Fibroblast of peridontal ligament (primary cell): ENCODE results near the gene TRAPPC3.
"Not testable (repeated sequence)": the region's sequence is repeated elsewhere in the genome, so short reads cannot be mapped to it uniquely, and the experiment has no call there.

Source experiments
- DNase-seq: peaks from one replicate; pipeline ENCODE4 v3.0.0-alpha.2; 2010; ENCODE audit errors: extremely low read depth

TRAPPC3 gene

GRCh38 chr1:36166938-36167905 lies 17.9 kb upstream of the TRAPPC3 start:
- DNase-seq, result peak; percentile 77

- no peak for DNase-seq
These were observed 16.9 kb upstream of the TRAPPC3 start for GRCh38 chr1:36166136-36166535.

- no peak for DNase-seq
These were observed 15.9 kb upstream of the TRAPPC3 start for GRCh38 chr1:36165145-36165544.

- no peak for DNase-seq
These were observed 15.1 kb upstream of the TRAPPC3 start for GRCh38 chr1:36164361-36164760.

- DNase-seq, result no peak
These were observed 14.1 kb upstream of the TRAPPC3 start for GRCh38 chr1:36163426-36163825.

DNA sequence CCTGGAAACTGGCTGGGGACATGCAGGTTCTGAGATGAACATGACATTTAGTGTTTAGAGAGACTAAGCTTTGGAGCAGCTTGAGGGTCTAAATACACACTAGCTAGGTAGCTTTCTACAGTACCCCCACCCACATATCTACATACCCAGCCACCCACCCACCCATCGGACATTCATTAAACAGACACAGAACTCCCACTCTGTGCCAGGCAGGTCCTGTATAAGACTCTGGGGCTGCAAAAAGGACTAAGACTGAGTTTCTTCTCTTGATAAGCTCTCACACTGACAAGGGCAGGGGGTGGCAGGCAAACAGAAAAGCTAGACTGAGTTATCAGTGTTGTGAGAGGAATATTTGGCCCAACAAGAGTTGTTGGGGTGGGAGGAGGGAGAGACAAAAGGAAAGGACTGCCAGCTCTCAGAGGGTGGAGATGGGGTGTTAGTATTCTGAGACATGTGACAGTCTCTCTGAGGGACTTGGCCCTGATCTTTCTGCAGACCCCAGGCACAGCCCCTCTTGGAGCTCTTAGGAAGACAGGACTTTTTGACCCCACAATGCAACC lies 13.5 kb upstream of the TRAPPC3 start:
- DNase-seq, result no peak

GRCh38 chr1:36161641-36162531 lies 12.6 kb upstream of the TRAPPC3 start:
- no peak for DNase-seq

DNA sequence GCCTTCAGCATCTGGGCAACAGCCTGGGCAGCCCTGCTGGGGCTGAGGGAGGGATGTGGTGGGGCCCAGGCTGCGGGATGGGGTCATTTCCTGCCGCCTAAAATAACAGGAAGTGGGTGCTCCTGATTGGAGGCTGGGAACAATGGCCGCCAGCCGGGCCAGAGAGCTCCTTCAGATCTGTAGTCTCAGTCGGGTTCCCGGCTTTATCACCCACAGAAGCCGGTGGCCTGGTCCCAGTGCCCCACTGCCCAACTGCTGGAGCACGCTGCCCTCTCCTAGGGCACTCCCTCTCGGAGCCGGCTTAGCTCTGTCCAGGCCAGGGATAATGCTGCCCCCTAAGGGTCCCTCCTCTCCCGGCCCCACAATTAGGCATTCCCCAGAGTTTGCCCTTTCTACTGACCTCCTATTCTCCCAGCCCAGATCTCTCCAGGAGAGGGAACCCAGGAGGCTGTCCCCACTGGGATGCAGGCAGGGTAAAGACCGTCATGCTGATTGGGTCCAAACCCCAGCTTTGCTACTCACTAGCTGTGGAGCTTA lies 11.7 kb upstream of the TRAPPC3 start:
- DNase-seq, result peak; percentile 61

- DNase-seq, result no peak
These were observed 11.2 kb upstream of the TRAPPC3 start for GRCh38 chr1:36160388-36160948.

GRCh38 chr1:36159614-36160387 lies 10.5 kb upstream of the TRAPPC3 start:
- no peak for DNase-seq

DNA sequence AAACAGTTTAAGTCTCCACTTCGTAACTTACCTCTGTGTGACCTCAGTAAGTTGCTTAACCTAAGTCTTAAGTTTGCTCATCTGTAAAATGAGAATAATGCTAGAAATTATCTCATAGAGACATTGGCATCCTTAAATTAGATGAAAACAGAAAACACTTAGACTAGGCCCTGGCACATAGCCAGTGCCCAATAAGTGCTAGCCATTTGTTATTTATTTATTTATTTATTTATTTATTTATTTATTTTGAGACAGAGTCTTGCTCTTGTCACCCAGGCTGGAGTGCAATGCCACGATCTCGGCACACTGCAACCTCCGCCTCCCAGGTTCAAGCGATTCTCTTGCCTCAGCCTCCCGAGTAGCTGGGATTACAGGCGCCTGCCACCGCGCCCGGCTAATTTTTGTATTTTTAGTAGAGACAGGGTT lies 9.6 kb upstream of the TRAPPC3 start:
- not testable (repeated sequence) for DNase-seq

DNA sequence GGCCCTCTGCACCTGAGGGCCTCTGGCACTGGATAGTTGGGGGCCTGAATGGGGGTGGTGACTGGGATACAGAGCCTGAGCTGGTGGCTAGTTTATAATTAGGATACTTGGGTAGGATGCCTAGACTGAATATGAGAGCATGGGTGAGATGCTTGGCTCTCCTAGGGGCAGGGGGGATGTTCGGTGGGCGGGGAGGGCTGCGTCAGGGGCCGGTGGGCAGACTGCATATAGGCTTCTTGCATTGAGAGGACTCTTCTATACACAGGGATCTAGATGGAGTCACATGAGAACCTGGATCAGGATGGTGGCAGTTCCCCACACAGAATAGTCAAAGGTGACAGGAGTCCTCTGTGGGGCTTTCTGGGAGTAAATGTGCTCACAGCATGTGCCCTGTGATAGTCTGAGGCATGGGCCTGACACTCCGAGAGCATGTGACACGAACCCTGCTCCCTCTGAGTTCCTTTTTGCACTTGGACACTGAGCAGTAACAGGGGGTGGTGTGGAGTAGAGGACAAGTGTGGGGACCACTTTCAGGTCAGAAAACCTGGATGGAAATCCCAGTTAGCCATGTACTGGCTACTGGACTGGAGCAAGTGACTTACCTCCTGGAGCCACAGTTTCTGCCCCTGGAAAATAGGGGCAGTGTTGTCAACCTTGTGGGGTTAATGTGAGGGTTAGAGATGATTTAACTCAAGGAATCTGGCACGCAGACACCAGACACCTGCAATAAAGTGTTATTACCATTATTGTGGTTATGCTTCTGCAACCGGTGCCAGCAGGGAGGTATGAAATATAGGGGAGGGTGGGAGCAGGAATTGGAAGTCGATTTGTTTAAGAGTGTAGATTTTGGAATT lies 8.9 kb upstream of the TRAPPC3 start:
- DNase-seq, result no peak

GRCh38 chr1:36157115-36157903 lies 8.0 kb upstream of the TRAPPC3 start:
- DNase-seq, result peak; percentile 31

DNA sequence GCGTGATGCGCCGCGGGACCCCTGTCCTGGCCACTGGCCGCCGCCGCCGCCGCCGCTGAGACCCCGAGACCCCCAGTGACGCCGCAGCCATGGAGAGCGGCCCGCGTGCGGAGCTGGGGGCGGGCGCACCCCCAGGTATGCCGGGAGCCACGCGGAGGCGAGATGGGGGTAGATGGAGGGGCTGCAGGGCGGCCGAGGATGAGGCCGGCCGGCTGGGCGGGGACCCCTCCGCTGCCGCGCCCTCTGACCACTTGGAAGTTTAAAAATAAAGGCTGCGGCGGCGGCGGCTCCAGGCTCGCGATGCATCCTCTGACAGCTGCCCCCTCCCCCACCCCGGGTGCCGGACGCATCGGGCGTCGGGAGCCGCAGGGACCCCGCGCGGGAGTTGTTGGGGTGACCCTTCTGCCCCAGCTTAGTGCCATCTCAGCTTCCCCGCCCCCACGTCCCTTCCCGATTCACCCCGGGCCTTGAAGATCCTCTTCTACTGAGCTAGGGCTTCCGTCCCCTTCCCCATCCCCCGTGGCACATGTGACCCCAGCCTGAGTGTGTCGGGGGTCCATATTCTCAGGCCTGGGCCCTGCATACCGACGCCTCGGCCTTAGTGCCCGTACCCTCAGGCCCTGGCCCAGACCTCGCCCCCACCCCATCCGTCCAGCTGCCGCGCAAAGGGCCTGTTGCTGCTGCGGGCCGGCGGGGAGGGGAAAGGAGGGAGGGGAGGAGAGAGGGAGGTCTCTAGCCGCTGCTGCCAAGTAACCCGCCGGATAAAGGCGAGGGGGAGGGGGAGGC lies 7.2 kb upstream of the TRAPPC3 start:
- DNase-seq, result peak; percentile 30

GRCh38 chr1:36155408-36156328 lies 6.4 kb upstream of the TRAPPC3 start, which contains the start of gene MAP7D1:
Gene MAP7D1, plus strand, starts transcription at chr1:36156160. Its CDS starts 258 bp downstream, at chr1:36156418.
- peak; percentile 76 for DNase-seq

GRCh38 chr1:36154765-36155407 lies 5.6 kb upstream of the TRAPPC3 start:
- no peak for DNase-seq
